HG02884 (cell line): ENCODE data around the gene LPGAT1.
A peak's percentile ranks its signal among the peaks of the same experiment; 100 is the strongest.

Source experiments
- ATAC-seq: cut with Tn5 transposase; IDR thresholded peaks from one replicate; pipeline ENCODE4 v1.9.1; 2021; ENCODE audit warnings: mild to moderate bottlenecking, moderate library complexity; ENCODE audit not compliant: unreplicated experiment

The LPGAT1 gene

GRCh38 chr1:211781260-211781659 lies 49.3 kb downstream of the LPGAT1 start:
- ATAC-seq, result no peak

- no peak for ATAC-seq
Observed at GRCh38 chr1:211775170-211775569, 55.4 kb downstream of the LPGAT1 start.

- no peak for ATAC-seq
Observed at GRCh38 chr1:211764701-211765100, 65.9 kb downstream of the LPGAT1 start.

GRCh38 chr1:211762206-211762605 lies 68.4 kb downstream of the LPGAT1 start:
- no peak for ATAC-seq

- ATAC-seq, result no peak
Observed at GRCh38 chr1:211761400-211761799, 69.2 kb downstream of the LPGAT1 start.

GRCh38 chr1:211756471-211757020 lies 74.0 kb downstream of the LPGAT1 start:
- no peak for ATAC-seq

GRCh38 chr1:211753649-211754251 lies 76.8 kb downstream of the LPGAT1 start:
- no peak for ATAC-seq

- ATAC-seq, result no peak
Observed at GRCh38 chr1:211752951-211753486, 77.5 kb downstream of the LPGAT1 start.

GRCh38 chr1:211752317-211752716 lies 78.2 kb downstream of the LPGAT1 start:
- ATAC-seq, result no peak

GRCh38 chr1:211751438-211751837 lies 79.1 kb downstream of the LPGAT1 start:
- ATAC-seq, result no peak

GRCh38 chr1:211750599-211750998 lies 80.0 kb downstream of the LPGAT1 start:
- no peak for ATAC-seq

- no peak for ATAC-seq
Observed at GRCh38 chr1:211749251-211749650, 81.3 kb downstream of the LPGAT1 start.

GRCh38 chr1:211748810-211749209 lies 81.8 kb downstream of the LPGAT1 start:
- ATAC-seq, result no peak

- no peak for ATAC-seq
Observed at GRCh38 chr1:211742889-211743529, 87.6 kb downstream of the LPGAT1 start.

GRCh38 chr1:211742272-211742671 lies 88.3 kb downstream of the LPGAT1 start:
- ATAC-seq, result no peak

GRCh38 chr1:211741788-211742187 lies 88.8 kb downstream of the LPGAT1 start:
- ATAC-seq, result no peak

GRCh38 chr1:211741116-211741515 lies 89.4 kb downstream of the LPGAT1 start:
- ATAC-seq, result no peak

- peak; percentile 47 for ATAC-seq
Observed at GRCh38 chr1:211739671-211740411, 90.7 kb downstream of the LPGAT1 start.

- no peak for ATAC-seq
Observed at GRCh38 chr1:211738691-211739301, 91.8 kb downstream of the LPGAT1 start.

GRCh38 chr1:211738096-211738690 lies 92.4 kb downstream of the LPGAT1 start:
- no peak for ATAC-seq
